Panc1 (cell line): ENCODE results near the gene ITGA11. TPM values are rescaled to one million over a fixed set of nuclear protein-coding genes. Genes with fewer than 3 reads are reported as not detected.

Experiments
- ATAC-seq: fragments of 200-7000 bp; cut with Tn5 transposase; 2 replicates; pipeline ENCODE4 v1.9.1; 2020; ENCODE audit warnings: mild to moderate bottlenecking, moderate library complexity
- BruUV-seq: library from RNA; stranded (reverse); fragments of 400-500 nt; replicated peaks from 2 replicates; lab custom pipeline; 2021; lab: Mats Ljungman, UMichigan
- CTCF ChIA-PET: fragments of 300-600 bp; sonication (Branson Sonifier 250); formaldehyde crosslinking; loops from one replicate; lab custom pipeline; 2022; ENCODE audit warnings: antibody characterized with exemption; lab: Charles Lee
- POLR2A ChIA-PET: fragments of 300-600 bp; sonication (Branson Sonifier 250); formaldehyde crosslinking; loops from one replicate; lab custom pipeline; 2022; ENCODE audit warnings: antibody characterized with exemption; lab: Charles Lee
- DNase-seq: peaks from one replicate; pipeline ENCODE4 v3.0.0-alpha.2; 2010; ENCODE audit warnings: low read depth, low spot score
- H3K27ac ChIP-seq: 2 replicates; pipeline ENCODE4 v1.5.1; 2011; ENCODE audit warnings: mild to moderate bottlenecking, low read length, inconsistent platforms
- H3K27me3 ChIP-seq: fragments of 200-500 bp; sonication (Bioruptor generic); 2 replicates; pipeline ENCODE4 v1.6.0; 2014; ENCODE audit warnings: low read length, inconsistent platforms; ENCODE audit not compliant: control insufficient read depth, insufficient read depth
- H3K36me3 ChIP-seq: fragments of 200-500 bp; sonication (Bioruptor generic); 2 replicates; pipeline ENCODE4 v1.5.1; 2014; ENCODE audit warnings: inconsistent platforms, mild to moderate bottlenecking, low read length, moderate library complexity; ENCODE audit not compliant: control insufficient read depth, insufficient read depth
- H3K4me1 ChIP-seq: 2 replicates; pipeline ENCODE4 v1.5.1; 2011; ENCODE audit warnings: inconsistent platforms, mild to moderate bottlenecking, low read length, moderate library complexity; ENCODE audit not compliant: control insufficient read depth, insufficient read depth
- H3K4me3 ChIP-seq, 2 experiments: 2 replicates each; pipeline ENCODE4 v1.5.1; 2011 to 2012; ENCODE audit warnings: low read depth in 2 of 2, low read length in 2 of 2, mild to moderate bottlenecking in 2 of 2, inconsistent platforms in 1 of 2, moderate library complexity in 1 of 2
- H3K9me3 ChIP-seq: fragments of 200-500 bp; sonication (Bioruptor generic); 2 replicates; pipeline ENCODE4 v1.5.1; 2014; ENCODE audit warnings: low read depth, mild to moderate bottlenecking, inconsistent platforms, low read length, moderate library complexity; ENCODE audit not compliant: control insufficient read depth, insufficient read depth
- CTCF ChIP-seq: fragments of 450-650 bp; IDR thresholded peaks from 2 replicates; pipeline ENCODE4 v1.5.1; 2017; ENCODE audit warnings: mild to moderate bottlenecking
- POLR2AphosphoS5 ChIP-seq: IDR thresholded peaks from 2 replicates; pipeline ENCODE4 v1.6.1; 2012; ENCODE audit warnings: mild to moderate bottlenecking, low read depth, low read length, moderate library complexity
- REST ChIP-seq, 2 experiments: IDR thresholded peaks; 2 replicates each; pipeline ENCODE4 v1.6.1; 2011 to 2012; ENCODE audit warnings: low read depth in 2 of 2, control low read depth in 1 of 2, low read length in 1 of 2, mild to moderate bottlenecking in 1 of 2, moderate library complexity in 1 of 2; ENCODE audit not compliant: insufficient read depth in 1 of 2
- SIN3A ChIP-seq: IDR thresholded peaks from 2 replicates; pipeline ENCODE4 v1.6.1; 2012; ENCODE audit warnings: low read depth, mild to moderate bottlenecking, low read length, moderate library complexity, borderline replicate concordance; ENCODE audit not compliant: insufficient read depth
- TCF7L2 ChIP-seq: IDR thresholded peaks from 2 replicates; pipeline ENCODE4 v1.6.1; 2011; ENCODE audit warnings: mild to moderate bottlenecking, low read depth, low read length, inconsistent platforms
- in situ Hi-C: cut with HindIII; loops from 2 replicates; pipeline ENCODE4 v1.10.0; 2016; ENCODE audit warnings: low sequenced_read_pairs, low pct_unique_long_range_greater_than_20kb
- intact Hi-C: fragments of 100-400 bp; cut with micrococcal nuclease; formaldehyde crosslinking; loops from one replicate; pipeline ENCODE4 v1.10.0; 2022; ENCODE audit not compliant: unreplicated experiment
- total RNA-seq: library from RNA; stranded (reverse); gene quantifications from one replicate; pipeline ENCODE4 v1.2.1, GENCODE V29; 2021; ENCODE audit not compliant: unreplicated experiment

The ITGA11 gene
- total RNA-seq, 1 experiment from 2014 or later, result 0.28 TPM

DNA sequence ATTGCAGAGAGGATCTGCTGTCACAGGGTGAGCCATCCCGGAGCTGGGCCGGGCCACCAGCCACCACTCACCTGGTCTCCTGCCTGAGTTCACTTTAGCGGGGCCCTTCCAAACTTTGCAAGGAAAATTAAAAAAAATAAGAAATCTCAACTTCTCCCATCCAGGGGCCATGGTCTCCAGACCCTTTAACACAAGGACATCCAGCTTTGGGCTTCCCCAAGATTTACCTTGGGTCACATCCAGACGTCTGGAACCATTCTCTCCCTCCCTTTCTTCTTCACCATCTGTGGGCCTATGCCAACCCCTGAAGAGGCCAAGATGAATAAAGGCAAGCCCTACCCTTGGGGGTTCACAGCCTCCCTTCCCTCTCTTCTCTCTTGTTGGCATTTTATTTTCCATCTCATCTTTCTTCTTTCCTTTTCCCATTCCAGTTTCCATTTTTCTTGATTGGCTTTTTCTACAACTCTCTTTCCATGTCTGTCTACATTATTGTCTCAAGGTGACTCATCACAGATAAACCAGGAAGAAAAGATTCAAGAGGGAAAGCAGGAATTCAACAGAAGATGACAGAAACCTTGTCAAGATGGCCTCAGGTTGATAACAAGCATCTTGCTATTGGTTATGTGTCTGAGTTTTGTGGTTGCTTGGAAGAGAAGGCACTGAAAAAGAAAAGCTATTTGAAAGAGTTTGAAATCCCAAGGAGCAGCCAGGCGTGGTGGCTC, 49.5 kb downstream of the ITGA11 start:
- POLR2A ChIA-PET, result interaction anchor here (0.6 kb wide), 1 partner anchor 117 kb away, joined by 4 read pairs; no protein-coding TSS in a partner anchor
- no TSS peak for BruUV-seq
- H3K27me3 ChIP-seq, result no peaks in the 10 kb centered on the region
- H3K27ac ChIP-seq, result no peak overlapping the region
- intact Hi-C loops, result loop anchor here (5.0 kb wide), 1 partner anchor 75 kb away; no protein-coding TSS in a partner anchor
- H3K4me3 ChIP-seq, result no peak overlapping the region
- TF ChIP-seq POLR2AphosphoS5 (no peak), REST (IDR thresholded peaks at IDR 0.05; ENCODE audit: insufficient read depth in 1 of 2, low read depth in 2 of 2, low read length in 1 of 2) (no peak), TCF7L2 (no peak), CTCF (no peak), SIN3A (no peak)
- DNase-seq, result no peak
- no peaks in the 10 kb centered on the region for H3K4me1 ChIP-seq
- H3K9me3 ChIP-seq, result no peaks in the 10 kb centered on the region
- no peaks in the 10 kb centered on the region for H3K36me3 ChIP-seq
- CTCF ChIA-PET, result interaction anchor here (0.9 kb wide), 1 partner anchor 76 kb away, joined by 4 read pairs; no protein-coding TSS in a partner anchor
- in situ Hi-C loops, result no loop called here
- ATAC-seq, result no peak

GRCh38 chr15:68380456-68380855, 51.5 kb downstream of the ITGA11 start:
- CTCF ChIA-PET, result no interaction called here
- POLR2A ChIA-PET, result no interaction called here
- intact Hi-C loops, result loop anchor here (5.0 kb wide), 1 partner anchor 73 kb away; no protein-coding TSS in a partner anchor
- in situ Hi-C loops, result no loop called here
- no peak for DNase-seq
- Histone ChIP-seq H3K27ac (no peak overlapping the region), H3K4me3 (no peak overlapping the region), H3K4me1 (no peaks in the 10 kb centered on the region), H3K36me3 (no peaks in the 10 kb centered on the region), H3K9me3 (no peaks in the 10 kb centered on the region), H3K27me3 (no peaks in the 10 kb centered on the region)
- BruUV-seq, result no TSS peak
- TF ChIP-seq TCF7L2, result no peak
- TF ChIP-seq CTCF, result no peak
- TF ChIP-seq POLR2AphosphoS5, result no peak
- no peak for TF ChIP-seq SIN3A
- TF ChIP-seq REST (IDR thresholded peaks at IDR 0.05; ENCODE audit: insufficient read depth in 1 of 2, low read depth in 2 of 2, low read length in 1 of 2), result no peak
- ATAC-seq, result no peak
